HG03045 (cell line): Measurements from ENCODE around the gene HSD17B11.
"Not testable (repeated sequence)": the region's sequence is repeated elsewhere in the genome, so short reads cannot be mapped to it uniquely, and the experiment has no call there.

Experiments used
- ATAC-seq: cut with Tn5 transposase; IDR thresholded peaks from one replicate; pipeline ENCODE4 v1.9.1; 2021; ENCODE audit warnings: mild to moderate bottlenecking, moderate library complexity; ENCODE audit not compliant: unreplicated experiment

Gene HSD17B11, protein sequence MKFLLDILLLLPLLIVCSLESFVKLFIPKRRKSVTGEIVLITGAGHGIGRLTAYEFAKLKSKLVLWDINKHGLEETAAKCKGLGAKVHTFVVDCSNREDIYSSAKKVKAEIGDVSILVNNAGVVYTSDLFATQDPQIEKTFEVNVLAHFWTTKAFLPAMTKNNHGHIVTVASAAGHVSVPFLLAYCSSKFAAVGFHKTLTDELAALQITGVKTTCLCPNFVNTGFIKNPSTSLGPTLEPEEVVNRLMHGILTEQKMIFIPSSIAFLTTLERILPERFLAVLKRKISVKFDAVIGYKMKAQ

DNA sequence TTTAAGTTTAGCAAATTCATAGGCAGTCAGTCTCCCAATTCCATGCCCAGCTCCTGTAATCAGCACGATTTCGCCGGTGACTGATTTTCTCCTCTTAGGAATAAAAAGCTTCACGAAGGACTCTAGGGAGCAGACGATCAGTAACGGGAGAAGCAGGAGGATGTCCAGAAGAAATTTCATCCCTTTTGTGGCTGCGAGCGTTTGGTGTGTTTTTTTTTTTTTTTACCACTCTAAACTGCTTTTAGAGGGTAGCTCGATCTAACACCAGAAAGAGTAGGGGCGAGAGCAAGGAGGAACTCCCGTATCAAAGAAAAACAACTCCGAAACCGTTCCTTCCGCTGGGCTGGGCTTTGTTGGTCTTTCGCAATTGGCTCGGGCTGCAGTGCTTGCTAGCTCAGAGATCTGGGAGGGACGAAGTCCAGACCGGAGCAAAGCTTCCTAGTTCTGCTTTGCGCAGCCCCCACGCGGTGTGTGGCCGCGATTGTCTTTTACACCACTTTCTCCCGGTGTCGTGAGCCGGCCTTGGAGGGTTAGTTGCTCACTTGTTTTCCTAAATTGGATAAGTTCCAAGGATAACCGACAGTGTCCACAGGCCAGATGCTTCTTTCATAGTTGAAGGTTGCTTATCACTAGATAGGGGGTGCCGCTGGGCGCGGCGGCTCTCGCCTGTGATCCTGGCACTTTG is at the start of gene HSD17B11:
Gene HSD17B11, minus strand, starts transcription at position 298 of the 685 bp plus-strand sequence. Its CDS starts 118 bp downstream, at position 180.
- ATAC-seq = peak; percentile 100

DNA sequence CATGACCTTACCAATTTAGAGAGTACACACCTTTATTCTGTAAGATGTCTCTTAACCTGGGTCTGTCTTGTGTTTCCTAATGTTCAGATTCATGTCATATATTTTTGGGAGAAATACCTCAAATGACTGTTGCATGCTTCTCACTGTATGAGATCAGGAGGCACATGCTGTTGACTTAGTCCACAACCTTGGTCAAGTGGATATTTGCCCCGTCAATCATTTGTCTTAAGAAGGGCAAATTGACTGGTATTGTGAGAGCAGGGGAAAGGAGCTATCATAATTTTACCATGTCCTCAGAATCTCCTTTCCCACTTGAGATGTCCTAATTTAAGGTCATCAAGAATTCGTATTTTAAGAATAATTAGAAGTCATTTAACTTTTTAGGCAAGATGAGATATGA is 42.4 kb upstream of the HSD17B11 start:
- ATAC-seq = no peak

DNA sequence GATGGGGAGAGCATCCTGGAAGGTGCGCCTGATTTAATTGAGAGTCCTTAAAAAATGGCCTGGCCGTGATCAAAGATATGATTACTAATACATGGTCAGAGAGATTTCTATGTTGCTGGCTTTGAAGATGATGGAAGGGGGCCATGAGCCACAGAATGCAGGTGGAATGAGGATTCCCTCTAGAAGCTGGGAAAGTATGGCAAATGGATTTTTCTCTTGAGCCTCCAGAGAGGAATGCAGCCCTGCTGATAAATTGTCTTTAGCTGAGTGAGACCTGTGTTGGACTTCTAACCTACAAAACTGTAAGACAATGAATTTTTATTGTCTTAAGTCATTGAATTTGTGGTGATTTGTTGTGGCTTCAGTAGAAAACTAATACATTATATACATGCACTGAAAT is 39.0 kb upstream of the HSD17B11 start:
- no peak for ATAC-seq

DNA sequence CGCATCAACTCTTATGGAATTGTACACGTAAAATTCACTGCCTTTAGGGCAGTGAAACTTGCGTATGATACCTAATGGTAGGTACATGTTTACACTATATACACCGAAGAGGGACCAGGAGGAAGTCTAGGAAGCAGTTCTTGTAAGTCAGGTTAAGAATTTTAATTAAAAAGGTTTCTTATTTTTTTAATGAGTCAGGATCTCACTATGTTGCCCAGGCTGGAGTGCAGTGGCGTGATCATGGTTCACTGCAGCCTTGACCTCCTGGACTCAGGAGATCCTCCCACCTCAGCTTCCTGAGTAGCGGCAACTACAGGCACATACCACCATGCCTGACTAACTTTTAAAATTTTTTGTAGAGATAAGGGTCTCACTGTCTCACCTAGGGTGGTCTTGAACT is 38.0 kb upstream of the HSD17B11 start:
- no peak for ATAC-seq

DNA sequence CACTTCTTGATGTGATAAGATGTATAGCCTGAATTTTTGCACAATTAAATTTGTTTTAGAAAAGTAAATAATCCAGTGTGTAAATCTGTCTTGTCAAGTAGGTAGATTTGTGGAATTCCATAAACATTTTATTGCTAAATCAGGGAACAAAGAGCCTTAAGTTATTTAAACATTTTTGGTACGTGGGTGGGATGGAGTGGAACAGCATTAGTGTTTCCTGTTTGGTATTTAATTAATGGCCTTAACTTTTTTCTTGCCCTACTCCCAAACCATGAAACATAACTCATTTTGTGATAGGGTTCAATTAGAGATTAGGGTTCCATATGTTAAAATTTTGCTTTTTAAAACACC is 36.5 kb upstream of the HSD17B11 start:
- ATAC-seq = no peak

DNA sequence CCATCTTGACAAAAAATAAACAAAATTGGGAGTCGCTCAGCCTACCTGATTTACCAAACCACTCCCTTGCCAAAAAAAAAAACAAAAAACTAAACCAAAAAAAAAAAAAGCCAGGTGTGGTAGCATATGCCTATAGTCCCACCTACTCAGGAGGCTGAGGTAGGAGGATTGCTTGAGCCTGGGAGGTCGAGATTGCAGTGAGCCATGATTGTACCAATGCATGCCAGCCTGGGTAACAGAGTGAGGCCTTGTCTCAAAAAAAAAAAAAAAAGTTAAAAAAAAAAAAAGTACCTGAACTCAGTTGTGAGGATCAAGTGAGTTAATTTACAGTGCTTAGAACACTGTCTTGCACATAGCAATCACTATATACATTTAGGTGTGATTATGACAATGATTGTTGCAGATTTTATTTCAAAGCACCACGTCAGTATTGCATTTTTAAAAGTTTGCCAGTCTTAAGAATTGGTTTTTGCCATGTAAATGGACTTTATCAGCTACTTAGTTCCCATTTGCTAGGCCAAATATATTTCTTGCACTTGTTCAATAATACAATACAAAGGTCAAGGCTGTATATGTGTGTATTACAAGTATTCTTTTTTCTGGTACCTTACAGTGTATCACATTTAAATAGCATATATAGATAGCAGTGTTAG is 36.0 kb upstream of the HSD17B11 start:
- ATAC-seq = no peak

DNA sequence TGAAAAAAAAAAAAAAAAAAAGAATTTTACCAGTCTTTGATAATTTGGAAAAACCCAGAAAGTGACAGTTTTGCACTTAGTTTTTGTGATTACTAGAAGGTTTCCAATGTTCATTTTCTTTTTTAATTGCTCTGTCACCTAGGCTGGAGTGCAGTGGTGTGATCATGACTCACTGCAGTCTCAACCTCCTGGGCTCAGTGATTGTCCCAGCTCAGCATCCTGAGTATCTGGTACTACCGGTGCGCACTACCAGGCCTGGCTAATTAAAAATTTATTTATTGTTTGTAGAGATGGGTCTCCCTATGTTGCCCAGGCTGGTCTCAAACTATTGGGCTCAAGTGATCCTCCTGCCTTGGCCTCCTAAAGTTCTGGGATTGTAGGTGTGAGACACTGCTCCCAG is 34.7 kb upstream of the HSD17B11 start:
- no peak for ATAC-seq

DNA sequence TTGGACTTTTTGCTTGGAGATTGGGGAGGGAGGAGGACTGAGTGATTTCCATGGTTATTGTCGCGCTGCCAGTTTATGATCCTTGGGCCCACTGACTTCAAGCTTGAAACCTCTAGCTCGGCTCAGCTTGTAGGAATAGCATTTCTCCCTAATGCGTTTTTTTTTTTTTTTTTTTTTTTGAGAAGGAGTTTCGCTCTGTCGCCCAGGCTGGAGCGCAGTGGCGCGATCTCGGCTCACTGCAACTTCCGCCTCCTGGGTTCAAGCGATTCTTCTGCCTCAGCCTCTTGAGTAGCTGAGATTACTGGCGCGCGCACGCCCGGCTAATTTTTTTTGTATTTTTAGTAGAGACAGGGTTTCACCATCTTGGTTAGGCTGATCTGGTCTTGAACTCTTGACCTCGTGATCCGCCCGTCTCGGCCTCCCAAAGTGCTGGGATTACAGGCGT is 33.1 kb upstream of the HSD17B11 start:
- not testable (repeated sequence) for ATAC-seq

DNA sequence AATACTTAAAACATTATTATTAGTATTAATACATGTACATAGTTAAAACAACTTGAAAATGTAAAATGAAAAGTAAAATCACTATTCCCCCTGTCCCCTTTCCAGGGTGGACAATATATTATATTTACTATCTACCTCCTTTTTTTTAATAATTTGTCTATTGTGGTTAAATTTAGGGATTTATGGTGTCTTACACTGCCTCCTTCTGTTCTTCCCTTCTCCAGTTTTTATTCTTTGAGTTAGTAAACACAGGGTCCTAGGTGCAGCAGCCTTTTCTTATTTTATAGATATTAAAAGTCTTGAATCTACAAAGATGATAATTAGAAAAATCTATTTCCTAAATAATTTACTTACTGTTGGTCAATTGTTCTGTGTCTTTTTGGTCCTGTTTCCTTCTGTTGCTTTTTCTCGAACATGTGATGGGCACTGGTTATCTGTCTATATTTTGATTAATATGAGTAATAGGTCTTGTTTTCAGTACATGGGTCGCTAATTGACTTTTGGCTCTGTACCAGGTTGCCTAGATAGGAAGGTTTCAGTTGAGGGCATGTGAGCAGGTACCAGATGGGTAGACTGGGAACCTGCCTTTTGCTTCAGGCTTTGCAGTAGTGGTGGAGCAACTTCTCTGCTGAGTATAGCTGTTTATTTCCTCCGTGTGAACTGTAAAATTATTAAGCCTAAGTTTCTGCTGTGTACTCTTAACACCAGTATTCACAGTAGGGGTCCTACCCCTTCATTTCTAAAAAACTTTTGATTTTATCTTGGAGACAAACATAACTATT is 32.5 kb upstream of the HSD17B11 start:
- no peak for ATAC-seq

DNA sequence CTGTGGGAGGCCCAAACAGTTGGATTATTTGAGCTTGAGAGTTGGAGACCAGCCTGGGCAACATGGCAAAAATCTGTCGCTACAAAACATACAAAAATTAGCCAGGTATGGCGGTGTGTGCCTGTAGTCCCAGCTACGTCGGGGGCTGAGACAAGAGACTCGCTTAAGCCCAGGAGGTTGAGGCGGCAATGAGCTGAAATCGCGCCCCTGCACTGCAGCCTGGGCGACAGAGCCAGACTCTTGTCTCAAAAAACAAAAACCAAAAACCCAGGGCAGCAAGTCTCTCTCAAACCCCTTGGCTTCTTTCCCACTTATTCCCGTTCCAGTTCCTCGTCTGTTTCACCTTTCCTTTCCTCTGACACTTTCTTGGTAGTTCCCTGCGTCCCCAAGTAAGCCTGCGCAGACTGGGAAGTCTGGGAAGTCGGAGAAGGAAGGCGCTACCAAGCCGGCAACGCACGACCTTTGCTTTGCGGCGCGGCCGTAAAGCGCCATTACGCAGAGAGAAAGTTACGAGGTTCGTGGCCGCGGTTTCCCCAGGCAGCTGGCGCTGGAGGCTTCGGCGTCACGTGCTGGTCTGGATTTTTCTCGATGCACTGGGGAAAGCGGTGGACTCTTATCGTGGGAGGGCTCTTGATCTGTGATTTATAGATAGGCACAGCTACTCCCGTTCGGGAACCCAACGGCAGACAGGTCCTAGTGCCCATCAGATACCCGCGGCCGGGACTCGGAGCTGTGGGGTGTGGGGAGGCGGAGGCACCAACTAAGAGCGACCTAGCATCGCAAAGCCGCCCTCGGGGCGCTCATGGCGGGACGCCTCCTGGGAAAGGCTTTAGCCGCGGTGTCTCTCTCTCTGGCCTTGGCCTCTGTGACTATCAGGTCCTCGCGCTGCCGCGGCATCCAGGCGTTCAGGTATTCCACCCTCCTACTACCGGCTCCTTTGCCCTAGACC is 31.4 kb upstream of the HSD17B11 start, which contains the start of gene NUDT9:
Gene NUDT9, plus strand, starts transcription at position 470 of the 949 bp plus-strand sequence. Its CDS starts 333 bp downstream, at position 803.
- peak; percentile 90 for ATAC-seq

DNA sequence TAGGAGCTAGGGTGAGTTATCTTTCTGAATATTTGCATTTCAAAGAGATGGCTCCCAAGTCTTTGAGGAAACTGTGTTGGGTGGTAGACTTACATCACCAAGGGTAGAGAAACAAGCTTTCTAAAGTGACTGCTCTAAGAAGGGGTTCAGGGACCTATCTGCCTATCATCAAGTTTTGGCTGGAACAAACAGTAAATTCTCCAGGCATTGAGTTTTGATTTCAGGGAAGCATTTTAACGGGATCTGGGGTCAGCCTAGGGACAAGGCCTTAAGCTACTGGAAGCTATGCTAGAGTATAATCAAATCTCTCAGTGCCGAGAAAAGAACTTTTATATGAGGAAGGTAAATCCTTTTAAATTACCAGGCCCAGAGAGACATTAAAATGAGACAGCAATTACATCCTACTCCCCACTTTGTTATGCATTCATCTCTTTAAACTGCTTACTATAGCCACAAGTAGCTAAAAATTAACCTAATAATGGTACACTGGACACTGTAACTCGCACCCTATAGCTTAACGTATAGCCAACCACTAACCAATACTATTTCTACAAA is 29.4 kb upstream of the HSD17B11 start:
- no peak for ATAC-seq

DNA sequence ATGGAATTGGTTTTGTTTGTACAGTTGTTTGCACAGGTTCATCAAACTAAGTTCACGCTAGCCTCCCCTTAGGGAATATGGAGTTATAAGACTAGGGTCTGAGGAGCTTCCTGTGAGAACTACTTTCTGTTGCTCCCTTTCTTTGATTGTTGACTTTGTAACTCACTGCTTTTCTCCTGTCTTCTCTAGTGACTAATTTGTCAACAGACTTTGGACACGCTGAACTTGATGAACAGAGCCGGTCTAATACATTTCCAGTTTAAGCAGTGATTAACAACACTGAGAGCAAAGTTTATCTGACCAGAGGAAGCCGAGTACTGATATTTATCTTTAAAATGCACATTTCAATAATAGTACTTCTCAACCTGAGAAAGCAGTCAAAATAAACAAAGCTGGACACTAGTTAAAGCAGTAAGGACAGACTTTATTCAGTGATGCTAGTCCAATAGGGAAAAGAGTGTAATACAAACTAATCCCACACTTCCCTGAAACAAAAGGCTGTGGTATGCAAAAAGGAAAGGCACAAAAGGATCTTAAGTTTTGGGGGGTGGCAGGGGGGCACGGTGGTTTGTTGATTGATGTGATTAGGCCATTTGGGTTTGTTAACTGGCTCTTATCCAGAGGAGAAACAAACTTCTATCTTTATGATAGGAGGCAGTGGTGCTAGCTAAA is 28.7 kb upstream of the HSD17B11 start:
- ATAC-seq = no peak

DNA sequence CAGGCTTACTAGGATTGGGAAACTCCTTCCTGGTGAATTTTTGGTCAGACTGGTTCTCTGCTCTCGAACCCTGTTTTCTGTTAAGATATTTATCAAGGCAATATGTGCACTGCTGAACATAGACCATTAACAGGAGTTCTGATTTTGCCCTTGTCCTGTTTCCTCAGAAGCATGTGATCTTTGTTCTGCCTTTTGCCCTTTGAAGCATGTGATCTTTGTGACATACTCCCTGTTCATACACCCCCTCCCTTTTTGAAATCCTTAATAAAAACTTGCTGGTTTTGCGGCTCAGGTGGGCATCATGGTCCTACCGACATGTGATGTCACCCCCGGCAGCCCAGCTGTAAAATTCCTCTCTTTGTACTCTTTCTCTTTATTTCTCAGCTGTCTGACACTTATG is 27.4 kb upstream of the HSD17B11 start:
- ATAC-seq = not testable (repeated sequence)

DNA sequence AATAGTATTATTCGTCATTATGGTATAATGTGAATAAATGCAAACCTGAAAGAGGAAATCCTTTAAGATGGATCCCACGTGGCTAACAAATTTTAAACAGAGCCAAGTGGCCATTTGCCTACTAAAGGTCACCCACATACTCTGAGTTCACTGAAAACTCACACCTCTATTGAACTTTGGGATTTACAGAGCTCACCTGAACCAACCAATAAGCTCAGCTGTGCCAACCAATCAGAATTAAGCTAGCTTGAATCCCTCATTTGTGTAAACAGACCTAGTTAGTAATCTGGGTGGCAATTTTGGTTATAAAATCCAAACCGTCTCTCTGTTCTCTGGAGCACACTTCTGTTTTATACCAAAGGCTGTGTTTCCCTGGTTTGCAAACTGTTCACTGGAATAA is 26.0 kb upstream of the HSD17B11 start:
- ATAC-seq = no peak

DNA sequence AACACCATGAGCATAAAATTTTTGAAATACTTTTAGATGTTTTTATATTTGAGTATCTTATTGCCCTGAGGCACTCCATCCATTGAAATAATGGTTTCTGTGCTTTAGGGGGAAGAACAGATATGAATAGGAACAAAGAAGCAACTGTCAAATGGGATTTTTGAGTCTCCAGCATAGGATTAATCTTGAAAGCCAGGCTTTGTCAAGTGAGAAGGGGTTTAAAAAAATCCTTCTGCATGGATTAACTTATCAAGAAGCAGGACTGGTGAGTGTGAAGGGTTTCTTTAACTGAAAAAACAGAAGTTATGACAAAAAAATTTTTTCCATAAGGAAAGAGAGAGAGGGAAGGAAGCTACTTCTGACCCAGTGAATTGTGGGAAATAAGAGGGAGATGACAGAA is 23.8 kb upstream of the HSD17B11 start:
- no peak for ATAC-seq

DNA sequence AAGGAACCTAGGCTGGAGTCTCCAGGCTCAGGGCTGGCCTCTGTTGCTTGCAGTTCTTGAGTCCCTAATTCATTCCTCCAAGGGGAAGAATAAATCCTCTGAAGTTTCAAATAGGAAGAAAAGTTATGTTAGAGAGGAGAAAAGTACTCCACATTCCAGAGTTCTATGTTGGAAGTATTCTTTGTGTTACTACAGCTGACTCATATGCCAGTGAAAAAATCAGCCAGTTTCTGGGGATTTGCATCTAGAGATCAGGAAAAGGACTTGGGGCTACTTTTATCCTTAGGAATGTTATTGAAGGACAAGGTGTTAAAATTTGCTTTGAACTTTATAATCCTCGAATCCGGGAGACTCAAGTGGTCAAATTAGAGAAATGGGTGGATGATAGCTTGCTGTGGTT is 19.7 kb upstream of the HSD17B11 start:
- no peak for ATAC-seq

DNA sequence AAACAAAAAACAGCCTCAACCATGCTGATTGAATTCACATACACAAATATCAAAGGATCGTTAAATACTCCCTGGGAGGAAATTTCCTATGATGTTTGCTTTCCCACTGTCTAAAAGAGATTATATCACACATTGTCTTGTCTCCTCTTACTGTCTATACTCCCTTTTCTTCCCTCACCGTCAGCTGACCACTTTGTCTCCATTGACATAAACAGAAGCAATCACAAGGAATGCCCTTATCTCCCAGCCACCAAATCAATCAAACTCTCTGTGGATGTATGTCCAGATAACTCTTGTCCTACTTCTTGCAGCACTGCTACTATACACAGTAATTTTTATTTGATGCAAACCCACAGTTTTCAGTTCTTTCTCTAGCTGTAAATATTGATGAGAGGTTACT is 19.2 kb upstream of the HSD17B11 start:
- ATAC-seq = no peak

DNA sequence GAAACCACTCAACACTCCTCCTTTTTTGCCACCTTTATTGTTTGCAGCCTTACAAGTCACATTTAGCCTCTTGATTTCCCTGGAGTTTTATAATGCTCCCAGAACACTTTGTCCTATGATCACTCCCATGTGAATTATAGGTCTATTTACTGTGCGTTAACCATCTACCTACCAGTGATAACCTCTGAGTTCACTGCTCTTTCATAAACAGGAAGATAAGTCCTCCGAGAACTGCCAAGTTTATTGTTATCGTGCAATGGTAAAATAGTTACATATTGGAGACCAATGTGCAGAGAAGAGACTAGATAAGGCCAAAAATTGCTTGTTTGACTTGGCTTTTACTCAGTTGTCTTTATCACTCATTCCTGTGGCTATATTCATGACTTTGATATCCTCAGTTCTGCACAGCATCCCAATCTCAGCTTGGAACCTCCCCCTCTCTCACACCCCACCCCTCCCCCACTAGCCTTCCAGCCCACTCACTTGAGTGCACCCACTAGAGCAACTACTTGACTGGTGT is 18.5 kb upstream of the HSD17B11 start:
- no peak for ATAC-seq

DNA sequence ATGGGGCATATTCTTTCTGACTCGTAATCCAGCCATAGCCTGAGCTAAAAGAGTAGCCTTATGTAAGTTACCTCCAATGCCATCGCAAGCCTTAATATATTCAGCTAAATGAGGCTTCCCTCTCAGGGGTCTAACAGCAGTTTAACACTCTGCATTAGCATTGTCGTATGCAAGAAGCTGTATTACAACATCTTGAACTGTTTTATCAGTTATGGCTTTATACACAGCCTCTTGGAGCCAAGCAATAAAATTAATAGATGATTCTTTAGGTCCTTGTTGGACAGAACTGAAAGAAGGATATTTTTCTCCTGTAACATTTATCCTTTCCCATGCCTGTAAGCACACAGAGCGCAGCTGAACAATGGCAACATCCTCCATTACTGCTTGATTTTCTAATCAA is 15.9 kb upstream of the HSD17B11 start:
- ATAC-seq = not testable (repeated sequence)
